ENCODE results near the gene PGLYRP2.
"Not testable (repeated sequence)": the region's sequence is repeated elsewhere in the genome, so short reads cannot be mapped to it uniquely, and the experiment has no call there.

Gene PGLYRP2, protein sequence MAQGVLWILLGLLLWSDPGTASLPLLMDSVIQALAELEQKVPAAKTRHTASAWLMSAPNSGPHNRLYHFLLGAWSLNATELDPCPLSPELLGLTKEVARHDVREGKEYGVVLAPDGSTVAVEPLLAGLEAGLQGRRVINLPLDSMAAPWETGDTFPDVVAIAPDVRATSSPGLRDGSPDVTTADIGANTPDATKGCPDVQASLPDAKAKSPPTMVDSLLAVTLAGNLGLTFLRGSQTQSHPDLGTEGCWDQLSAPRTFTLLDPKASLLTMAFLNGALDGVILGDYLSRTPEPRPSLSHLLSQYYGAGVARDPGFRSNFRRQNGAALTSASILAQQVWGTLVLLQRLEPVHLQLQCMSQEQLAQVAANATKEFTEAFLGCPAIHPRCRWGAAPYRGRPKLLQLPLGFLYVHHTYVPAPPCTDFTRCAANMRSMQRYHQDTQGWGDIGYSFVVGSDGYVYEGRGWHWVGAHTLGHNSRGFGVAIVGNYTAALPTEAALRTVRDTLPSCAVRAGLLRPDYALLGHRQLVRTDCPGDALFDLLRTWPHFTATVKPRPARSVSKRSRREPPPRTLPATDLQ

DNA sequence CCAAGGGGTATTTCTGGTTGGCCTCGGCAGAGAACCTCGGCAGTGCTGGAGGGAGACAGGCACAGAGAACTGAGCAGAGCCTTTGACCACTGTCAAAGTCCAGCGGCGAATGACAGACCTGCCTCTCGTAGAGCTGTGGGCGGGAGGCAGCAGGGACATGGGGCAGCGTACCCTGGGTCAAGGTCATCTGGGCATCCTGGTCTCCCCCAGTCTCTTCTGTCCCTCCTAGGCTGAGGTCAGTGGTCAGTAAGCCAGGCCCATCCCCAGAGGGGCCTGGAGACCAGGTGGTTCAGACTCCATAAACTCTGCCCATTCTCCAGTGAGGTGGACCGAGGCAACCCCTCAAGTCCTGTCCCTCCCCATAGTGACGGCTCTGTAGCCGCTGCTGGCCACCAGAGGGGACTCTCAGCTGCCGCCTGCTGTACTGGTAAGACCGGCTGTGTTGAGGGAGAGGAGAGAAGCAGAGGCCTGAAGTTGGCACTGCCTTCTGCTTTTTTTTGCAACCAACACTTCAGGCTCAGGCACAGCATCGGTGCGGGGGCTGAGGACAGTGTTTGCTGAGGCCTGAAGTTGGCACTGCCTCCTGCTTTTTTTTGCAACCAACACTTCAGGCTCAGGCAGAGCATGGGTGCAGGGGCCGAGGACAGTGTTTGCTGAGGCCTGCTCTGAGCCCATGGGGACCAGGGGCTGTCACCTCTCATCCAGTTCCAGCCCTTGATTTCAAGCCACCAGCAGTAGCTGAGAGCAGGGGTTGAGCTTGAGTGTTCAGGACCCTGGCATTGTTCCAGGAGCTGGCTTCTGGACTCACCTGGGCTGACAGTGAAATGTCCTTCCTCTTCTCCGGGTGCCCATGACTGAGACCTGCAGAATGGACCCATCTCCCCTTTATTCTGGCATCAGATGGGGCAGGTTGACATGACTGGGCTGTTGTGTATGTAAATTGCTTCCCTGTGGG is at the start of gene PGLYRP2:
PGLYRP2 (minus strand) TSS at position 111 of the 955 bp plus-strand sequence. CDS start 130 bp downstream, outside the sequence.
- no peak for DNase-seq

DNA sequence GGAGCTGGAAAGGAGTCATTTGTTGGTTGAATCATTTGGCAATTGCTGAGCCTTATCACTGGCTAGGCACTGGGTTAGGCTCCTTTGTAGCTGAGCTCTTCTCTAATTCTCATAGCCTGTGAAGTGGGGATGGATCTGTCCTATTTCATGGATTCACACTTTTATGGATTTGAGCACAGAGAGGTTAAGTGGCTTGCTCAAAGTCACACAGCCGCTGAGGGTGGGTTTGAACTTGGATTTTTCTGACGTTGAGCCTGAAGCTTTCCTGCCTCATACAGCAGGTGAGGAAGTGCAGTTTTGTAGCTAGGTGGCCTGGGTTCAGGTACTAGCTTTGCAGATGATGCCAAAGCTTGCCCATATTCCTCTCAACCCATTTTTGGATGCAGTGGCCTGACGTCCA is 48.4 kb upstream of the PGLYRP2 start:
- DNase-seq = no peak

DNA sequence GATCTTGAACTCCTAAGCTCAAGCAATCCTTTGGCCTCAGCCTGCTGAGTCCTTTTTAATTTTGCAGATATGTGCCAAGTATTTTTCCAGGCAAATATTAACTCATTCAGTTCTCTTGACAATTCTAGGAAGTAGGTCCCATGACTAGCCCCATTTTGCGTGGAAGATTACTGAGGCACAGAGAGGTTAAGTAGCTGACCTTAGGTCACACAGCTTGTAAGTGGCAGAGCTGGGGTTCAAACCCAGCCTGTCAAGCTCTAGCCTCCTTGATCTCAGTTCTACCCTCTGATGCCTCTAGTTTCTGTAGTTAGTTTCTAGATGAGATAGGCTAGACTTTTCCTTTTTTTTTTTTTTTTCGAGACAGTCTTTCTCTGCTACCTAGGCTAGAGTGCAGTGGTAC is 47.1 kb upstream of the PGLYRP2 start:
- no peak for DNase-seq

DNA sequence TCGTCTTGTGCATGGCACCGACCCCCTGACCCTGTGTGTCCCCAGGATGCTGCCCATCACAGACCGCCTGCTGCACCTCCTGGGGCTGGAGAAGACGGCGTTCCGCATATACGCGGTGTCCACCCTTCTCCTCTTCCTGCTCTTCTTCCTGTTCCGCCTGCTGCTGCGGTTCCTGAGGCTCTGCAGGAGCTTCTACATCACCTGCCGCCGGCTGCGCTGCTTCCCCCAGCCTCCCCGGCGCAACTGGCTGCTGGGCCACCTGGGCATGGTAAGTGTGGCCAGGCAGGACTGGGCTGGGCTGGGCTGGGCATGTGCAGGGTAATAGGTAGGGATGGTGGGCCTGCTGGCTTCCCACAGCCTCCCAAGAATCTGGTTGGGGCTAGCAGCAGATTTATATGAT is 46.0 kb upstream of the PGLYRP2 start:
- DNase-seq = no peak

DNA sequence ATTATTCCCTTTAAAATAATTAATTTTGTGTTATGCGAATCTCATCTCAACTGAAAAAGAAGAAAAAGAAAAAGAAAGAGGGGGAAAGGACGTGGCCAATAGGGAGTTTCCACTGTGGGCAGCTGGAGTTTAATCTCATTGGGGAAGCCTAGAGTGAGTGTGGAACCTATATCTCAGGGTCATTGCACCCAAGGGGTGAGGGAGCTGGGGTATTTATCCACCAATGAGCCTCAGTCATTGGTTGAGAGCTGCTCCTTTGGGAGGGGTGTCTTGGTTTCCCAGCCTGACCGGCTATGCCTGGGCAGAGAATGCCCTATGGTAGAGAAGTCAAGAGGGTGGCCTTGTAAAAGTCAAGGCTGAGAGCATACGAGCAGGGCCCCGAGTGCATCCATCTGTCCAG is 45.5 kb upstream of the PGLYRP2 start:
- no peak for DNase-seq

DNA sequence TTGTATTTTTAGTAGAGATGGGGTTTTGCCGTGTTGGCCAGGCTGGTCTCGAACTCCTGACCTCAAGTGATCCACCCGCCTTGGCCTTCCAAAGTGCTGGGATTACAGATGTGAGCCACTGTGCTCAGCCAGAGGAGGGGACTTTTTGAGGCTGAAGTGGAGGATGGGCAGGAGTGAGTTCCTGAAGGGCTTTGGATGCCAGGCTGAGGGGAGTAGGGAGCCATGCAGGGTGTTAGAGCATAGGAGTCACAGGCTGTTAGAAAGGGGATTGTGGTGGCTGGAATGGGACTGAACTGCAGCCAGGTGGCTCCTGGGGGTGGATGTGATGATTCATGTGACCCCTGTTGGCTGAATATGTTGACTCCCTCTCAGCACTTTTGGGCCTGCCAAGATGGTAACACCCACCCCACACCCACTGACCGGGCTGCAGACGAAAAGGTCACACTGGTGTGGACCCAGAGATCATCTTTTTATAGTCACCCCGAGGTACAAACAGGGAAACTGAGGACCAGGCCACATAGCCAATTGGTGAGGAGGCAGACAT is 40.2 kb upstream of the PGLYRP2 start:
- DNase-seq = no peak

DNA sequence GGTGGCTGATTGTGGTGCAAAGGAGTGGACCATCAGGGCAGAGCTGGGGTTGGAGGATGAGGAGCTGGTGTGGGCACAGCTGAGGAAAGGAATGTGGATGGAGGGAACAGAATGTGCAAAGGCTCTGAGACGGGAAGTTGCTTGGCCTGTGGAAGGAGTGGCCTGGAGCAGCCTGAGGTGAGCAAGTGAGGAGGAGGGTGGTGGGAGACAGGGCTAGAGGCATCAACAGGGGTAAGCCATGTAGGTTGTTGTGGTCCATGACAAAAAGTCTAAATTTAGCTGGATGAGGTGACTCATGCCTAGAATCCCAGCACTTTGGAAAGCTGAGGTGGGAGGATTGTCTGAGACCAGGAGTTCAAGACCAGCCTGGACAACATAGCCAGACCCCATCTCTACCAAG is 38.5 kb upstream of the PGLYRP2 start:
- no peak for DNase-seq

DNA sequence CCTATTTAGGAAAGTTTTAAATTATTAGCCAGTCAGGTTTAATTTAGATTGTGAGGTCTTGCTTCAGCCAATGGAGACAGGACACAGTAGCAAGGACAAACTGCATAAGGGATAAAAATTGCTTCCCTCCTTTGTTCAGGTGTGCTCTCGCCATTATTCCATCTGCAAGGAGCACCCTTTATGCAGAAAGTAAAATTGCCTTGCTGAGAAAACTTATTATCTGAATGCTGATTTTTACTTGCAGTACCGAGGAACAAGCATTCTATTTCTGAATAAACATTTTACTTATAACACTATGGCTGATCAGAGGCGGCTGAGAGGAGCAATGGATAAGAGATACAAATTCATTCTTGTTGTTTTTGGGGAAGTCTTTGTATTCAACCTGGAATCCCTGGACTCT is 37.1 kb upstream of the PGLYRP2 start:
- no peak for DNase-seq

DNA sequence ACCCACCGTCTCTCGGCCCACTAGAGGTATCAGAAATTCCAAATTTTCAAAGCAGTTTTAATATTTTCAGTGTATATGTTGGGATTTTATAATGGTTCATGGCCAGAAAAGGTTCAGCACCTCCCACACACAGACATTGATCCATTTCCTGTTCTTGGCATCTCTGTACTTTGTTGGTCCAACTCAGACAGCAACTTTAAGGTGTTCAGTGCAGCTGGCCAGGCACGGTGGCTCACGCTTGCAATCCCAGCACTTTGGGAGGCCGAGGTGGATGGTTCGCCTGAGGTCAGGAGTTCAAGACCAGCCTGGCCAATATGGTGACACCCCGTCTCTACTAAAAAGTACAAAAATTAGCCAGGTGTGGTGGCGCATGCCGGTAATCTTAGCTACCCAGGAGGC is 35.9 kb upstream of the PGLYRP2 start:
- DNase-seq = not testable (repeated sequence)

DNA sequence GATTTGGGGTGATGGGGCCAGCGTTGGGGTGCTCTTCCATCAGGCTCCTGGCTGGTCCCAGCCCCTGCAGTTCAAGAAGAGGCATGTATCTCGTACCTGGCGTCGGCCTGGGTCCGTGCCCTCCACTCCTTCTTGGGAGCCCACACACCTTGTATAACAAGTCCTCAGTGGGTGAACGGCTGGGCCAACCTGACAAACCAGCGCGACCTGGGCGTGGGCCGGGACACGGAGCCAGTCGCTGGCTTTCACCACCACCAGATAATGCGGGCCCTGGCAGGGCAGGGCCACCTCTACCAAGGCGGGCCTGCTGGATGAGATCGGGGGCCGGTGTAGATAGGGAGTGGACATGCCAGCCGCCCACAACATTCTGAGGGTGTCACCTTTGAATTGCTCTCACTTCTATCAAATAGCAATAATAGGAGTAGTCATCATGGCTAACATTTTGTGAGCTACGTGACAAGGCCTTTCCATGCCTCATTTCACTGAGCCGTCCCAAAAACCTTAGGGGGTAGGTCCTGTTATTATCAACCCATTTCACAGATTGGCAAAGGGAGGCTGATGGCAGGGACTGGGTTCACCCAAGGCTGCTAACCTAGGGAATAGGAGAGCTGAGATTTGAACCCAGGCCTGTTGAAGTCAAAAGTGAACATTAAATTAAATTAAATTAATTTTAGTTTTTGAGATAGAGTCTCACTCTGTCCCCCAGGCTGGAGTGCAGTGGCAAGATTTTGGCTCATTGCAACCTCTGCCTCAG is 32.5 kb upstream of the PGLYRP2 start:
- no peak for DNase-seq

DNA sequence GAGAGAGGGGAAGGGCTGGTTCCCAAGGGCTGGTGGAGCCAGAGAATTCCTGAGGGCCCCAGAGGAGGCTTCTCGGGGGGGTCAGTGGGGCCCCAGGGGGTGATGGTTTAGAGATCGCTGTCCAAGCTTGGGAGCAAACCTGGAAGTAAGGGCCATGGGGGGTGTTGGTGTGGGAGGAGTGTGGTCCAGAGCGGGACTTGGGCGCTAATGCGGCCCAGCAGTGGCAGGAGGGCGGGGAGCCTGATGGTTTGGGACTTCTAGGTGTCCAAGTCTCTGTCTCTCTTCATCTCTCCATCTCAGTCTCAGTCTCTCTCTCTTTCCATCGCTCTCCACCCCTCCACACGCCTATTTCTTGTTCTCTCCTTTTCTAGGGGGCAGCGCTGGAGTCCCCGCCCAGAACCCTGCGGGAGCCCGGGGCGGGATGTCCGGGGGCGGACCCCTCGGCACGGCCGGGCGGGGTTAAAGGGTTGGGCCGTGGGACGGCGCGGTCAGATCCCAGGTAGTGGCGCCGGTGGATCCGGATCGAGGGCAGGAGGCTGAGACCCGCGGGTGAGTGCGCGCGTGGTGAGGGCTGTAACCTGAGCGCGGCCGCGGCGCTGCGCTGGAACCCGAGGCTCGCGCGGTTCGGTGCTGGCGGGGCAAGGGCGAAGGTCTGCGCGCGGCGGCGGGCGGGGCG is 28.9 kb upstream of the PGLYRP2 start, which contains the start of gene CYP4F22:
CYP4F22 (plus strand) TSS at position 491 of the 676 bp plus-strand sequence. CDS start 16,812 bp downstream, outside the sequence.
- DNase-seq = no peak

DNA sequence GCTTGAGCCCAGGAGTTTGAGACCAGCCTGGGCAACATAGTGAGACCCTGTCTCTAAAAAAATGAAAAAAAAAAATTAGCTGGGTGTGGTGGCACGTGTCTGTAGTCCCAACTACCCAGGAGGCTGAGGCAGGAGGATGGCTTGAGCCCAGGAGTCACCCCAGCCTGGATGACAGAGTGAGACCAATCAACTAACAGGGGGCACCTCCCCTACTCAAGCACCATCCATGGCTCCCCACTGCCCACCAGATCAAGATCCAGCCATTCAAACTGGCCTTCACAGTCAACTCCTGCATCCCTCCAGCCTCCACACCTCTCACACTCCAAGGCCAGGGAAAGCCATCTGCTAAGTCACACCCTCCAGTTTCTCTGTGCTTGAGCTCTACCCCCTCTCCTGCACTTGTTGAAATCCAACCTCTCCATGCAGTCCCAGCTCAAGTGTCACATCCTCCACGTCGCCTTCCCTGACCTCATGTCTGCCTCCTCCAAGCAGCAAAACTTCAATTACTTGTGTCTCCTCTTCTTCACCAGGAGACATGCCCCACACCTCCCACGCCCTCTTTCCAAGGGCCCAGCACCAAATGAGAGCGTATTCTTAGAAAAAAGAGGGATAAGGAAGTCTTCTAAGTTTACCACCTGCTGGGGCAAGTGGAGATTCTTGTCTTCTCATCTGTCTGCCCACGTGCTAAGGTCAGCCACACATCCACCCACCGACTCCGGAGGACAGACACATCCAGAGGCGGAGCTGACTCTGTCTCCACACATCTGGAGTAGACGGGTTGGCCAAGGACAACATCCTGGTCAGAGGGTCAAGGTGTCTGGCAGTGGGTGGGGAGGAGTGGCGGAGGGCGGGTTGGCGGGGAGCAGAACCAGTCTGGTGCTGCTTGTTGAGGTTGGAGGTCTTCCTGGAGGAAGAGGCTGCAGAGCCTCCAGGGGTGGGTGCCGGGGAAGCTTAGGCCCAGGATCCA is 28.1 kb upstream of the PGLYRP2 start:
- no peak for DNase-seq

DNA sequence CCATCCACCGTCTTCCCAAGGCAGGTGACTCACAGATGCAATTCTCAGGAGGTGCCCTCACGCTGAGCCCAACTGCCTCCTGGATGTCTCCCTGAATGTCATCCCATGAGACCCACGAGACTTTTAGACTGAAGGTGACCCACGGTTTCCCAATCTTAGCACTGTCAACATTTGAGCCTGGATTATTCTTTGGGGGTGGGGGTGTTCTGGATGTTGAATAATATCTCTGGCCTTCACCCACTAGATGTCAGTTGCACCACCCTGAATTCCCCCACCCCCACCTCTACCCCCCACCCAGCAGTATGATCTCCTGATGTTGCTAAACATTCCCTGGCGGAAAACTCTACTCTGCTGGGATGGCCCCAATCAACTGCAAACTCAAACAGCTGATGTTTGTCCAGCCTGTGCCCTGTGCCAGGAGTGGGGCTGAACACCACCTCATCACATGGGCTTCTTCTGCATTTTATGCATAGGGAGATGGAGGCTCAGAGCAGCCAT is 26.8 kb upstream of the PGLYRP2 start:
- DNase-seq = no peak

DNA sequence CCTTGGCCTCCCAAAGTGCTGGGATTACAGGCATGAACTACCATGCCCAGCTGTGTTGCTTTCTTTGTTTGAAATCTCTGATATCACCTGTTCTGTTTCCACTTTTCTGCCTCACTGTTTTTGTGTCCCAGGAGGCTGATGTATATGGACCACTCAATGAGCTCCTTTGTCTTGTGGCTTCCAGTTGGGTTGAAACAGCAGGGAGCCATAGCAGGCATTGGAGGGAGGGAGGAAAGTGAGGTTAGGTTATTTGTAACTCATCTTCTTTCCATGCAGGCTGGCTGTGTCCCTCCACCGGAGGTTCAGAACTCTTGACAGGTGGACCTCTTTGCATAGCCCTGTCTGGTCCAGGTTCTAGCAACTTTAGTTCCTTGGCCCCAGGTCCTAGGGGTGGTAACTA is 23.0 kb upstream of the PGLYRP2 start:
- no peak for DNase-seq

DNA sequence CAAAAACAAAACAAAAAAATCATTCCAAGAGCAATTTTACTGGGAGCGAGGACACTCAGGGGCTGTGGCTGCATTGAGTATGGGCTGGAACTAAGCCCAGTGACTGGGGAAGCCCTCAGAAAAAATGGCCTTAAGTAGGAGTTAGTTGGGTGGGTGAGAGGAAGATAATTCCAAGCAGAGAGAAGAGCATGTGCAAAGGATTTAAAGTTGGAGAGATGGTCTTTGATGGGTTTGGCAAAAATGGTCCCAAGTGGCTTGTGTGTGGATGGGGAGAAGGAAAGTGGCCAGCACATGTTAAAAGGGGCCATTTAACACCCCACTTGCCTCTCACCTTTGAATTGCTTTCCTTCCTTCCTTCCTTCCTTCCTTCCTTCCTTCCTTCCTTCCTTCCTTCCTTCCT is 22.3 kb upstream of the PGLYRP2 start:
- DNase-seq = no peak

DNA sequence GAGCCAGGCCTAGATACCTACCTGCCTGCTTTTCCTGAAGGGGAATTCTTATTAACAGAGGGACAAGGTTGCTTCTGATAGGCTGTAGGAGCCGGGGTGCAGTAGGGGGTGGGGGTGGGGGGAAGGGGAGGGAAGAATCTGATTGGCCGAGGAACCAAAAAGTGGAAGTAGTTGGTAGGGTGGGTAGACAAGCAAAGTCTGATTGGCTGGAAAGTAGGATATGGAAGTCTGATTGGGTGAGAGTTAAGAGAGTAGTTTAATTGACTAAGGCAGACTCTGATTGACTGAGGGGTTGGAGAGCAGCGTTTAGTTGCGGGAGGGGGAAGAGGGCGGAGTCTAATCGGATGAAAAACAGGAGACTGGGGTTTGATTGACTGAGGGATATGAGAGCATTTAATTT is 19.6 kb upstream of the PGLYRP2 start:
- no peak for DNase-seq

DNA sequence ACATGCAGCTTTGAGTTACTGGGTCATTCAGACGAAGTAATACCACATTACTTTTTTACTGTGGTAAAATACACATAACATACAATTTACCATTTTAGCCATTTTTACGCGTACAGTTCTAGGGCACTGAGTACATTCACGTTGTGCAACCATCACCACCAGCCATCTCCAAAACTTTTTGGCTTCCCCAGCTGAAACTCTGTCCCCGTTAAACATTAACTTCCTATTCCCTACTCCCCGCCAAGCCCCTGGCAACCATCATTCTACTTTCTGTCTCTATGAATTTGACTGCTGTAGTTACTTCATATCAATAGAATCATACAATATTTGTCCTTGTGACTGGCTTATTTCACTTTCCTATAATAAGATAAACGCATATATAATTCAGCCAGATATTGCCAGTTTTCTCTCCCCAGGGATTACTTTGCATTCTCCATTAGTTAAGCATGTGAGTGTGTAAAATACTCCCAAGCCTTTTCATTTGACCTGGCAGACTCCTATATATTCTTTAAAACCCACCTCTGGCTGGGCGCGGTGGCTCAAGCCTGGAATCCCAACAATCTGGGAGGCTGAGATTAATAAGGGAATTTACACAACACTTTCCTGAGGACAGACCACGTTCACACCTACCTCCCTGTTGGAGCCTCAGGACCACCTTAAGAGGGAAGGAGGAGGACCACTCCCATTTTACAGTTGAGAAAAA is 19.0 kb upstream of the PGLYRP2 start:
- DNase-seq = no peak

DNA sequence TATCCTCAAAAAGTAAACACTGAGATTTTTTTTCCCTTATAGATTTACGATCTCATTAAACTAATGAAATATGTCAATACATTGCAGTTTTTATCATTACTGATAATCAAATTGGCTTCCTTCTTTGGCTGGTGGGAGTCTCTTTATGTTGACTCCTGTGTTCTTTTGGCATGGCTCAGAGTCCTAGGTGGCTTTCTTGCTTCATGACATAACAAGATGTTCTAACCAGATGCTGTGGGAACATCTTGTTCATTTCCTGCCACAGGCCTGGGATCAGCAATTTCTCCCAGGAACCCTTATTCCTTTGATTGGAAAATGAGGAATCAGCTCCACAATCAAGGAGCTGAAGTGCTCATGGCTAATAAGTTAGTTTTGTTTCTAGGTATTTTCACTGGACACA is 15.8 kb upstream of the PGLYRP2 start:
- DNase-seq = no peak

DNA sequence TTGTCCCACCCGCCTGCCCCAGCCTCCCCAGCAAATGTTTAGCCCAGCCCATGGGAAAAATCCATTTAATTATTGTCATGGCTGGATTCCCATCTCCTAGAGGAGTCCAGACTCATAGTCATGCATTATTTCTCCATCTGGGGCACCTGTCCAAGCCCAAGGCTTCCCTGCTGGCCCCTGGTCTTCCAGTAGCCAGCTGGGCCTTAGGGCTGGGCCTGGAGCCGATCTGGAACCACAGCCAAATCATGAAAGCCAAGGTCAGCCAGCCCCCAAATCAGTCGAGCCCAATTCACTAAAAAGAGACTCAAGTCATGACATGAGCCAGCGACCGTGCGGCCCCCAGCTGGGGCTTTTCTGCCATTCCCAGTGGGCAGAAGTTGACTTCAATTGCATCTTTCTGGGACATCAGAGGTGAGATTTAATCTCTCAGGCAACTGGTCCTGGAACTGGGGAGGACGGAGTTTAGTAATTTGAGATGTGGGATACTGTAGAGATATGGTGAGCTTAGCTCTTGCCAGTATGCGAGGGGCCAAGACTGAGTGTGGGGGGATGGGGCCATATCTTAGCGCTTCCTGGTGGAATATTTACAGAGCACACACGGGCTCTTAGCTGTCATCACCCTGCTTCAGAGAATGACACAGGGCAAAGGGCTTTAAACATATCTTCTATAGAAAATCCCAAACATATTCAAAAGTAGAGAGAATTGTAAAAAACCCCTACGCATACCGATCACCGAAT is 9.4 kb upstream of the PGLYRP2 start:
- DNase-seq = no peak

Measured in NCI-H187 (cell line).